ENCODE results near the gene GNG4. TPM values are rescaled to one million over a fixed set of nuclear protein-coding genes. Genes with fewer than 3 reads are reported as not detected.
A peak's percentile ranks its signal among the peaks of the same experiment; 100 is the strongest.

GNG4 gene
- total RNA-seq: 1 to 10 TPM; 1.4 to 1.9 TPM

DNA sequence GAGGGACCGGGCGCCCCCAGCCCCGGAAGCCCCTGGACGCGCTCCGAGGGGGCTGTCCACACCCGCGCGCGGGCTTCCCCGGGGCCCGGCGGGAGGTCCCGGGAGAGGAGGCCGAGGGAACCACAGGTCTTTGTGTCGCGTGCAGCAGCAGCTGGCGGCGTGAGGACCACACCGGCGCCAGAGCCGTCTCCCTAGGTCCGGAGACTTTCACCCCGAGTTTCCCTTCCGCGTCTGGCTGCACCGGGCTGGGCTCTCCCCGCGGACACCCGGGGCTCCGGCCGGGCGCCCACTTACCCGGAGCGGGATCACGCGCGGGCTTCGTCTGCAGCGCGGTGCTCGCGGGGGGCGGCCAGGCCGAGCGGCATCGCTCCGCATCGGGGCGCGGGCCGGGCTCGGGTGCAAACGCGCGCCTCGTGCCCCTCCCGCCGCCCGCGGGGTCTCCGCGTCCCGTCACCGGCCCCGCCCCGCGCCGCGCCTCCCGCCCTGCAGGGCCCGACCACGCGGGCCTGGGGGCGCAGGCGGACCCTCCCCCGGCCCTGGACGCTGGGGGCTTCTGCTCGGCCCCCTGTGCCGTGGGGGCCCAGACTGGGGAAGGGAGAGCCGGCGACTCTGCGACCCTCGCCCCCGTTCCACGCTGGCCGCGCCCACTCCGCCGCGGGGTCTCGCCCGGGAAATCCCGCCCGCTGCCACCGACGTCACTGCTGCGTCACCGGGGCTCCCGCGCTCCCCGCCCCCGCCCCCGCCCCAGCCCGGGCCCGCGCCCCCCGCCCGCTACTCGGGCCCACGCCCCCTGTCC lies at the start of gene GNG4:
TSS of gene GNG4 (minus strand) at position 417 of the 796 bp plus-strand sequence. CDS start 65,946 bp downstream, outside the sequence.
- peak; percentile 34 for DNase-seq
- H3K27me3 Mint-ChIP-seq: peaks cover 77% of the 10 kb centered on the region
- H3K4me3 Mint-ChIP-seq: peak within 1 kb of the TSS; percentile 77
- peaks cover 2% of the 10 kb centered on the region for H3K36me3 Mint-ChIP-seq
- H3K9me3 Mint-ChIP-seq: peaks cover 3% of the 10 kb centered on the region
- peaks cover 6% of the 10 kb centered on the region for H3K4me1 Mint-ChIP-seq
- no peak within 1 kb of the TSS for H3K27ac Mint-ChIP-seq

- H3K9me3 Mint-ChIP-seq: no peaks in the 10 kb centered on the region
- DNase-seq: no peak
- peaks cover 67% of the 10 kb centered on the region for H3K36me3 Mint-ChIP-seq
- no peak overlapping the region for H3K4me3 Mint-ChIP-seq
- peaks cover 14% of the 10 kb centered on the region for H3K4me1 Mint-ChIP-seq
- peak overlapping the region; percentile 79 for H3K27ac Mint-ChIP-seq
- H3K27me3 Mint-ChIP-seq: no peaks in the 10 kb centered on the region
Measured at GRCh38 chr1:235697508-235697907, 47.9 kb upstream of the GNG4 start.

DNA sequence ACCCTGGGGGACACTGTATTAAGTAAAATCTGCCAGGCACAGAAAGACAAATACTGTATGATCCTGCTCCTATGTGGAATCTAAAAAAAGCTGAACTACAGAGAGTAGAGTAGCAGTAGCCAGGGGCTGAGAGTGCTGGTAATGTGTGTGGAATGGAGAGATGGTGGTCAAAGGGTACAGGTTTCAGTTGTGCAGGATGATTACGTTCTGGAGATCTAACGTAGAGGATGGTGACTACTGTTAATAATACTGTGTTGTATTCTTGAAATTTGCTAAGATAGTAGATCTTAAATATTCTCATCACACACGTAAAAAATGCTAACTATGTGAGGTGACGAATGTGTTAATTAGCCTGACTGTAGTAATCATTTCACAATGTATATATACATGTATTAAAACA lies 39.8 kb upstream of the GNG4 start:
- H3K9me3 Mint-ChIP-seq: no peaks in the 10 kb centered on the region
- H3K27ac Mint-ChIP-seq: no peak overlapping the region
- no peak for DNase-seq
- peaks cover 29% of the 10 kb centered on the region for H3K36me3 Mint-ChIP-seq
- H3K27me3 Mint-ChIP-seq: no peaks in the 10 kb centered on the region
- H3K4me3 Mint-ChIP-seq: no peak overlapping the region
- H3K4me1 Mint-ChIP-seq: no peaks in the 10 kb centered on the region

DNA sequence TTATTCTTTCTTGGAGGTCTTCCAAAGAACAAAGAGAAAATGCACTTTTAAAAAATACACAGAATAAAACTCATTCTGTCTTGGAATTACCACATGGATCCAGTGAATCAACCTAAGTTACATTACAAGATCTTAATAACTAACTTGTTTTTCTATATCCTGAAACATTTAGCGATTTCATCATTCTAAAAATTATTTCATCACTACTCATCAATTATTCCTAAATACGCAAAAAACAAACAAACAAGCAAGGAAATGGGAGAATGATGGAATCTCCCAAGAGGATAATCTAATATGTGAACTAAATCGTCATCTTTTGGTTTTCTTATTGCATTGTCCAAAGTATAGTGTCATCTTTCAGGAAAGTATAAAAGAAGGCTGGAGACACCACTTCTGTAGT lies 38.5 kb upstream of the GNG4 start:
- H3K27ac Mint-ChIP-seq: no peak overlapping the region
- H3K9me3 Mint-ChIP-seq: no peaks in the 10 kb centered on the region
- no peaks in the 10 kb centered on the region for H3K4me1 Mint-ChIP-seq
- H3K27me3 Mint-ChIP-seq: no peaks in the 10 kb centered on the region
- no peak overlapping the region for H3K4me3 Mint-ChIP-seq
- DNase-seq: no peak
- H3K36me3 Mint-ChIP-seq: peaks cover 27% of the 10 kb centered on the region

- no peak overlapping the region for H3K4me3 Mint-ChIP-seq
- DNase-seq: no peak
- H3K27ac Mint-ChIP-seq: no peak overlapping the region
- H3K36me3 Mint-ChIP-seq: peaks cover 45% of the 10 kb centered on the region
- H3K9me3 Mint-ChIP-seq: no peaks in the 10 kb centered on the region
- H3K27me3 Mint-ChIP-seq: no peaks in the 10 kb centered on the region
- no peaks in the 10 kb centered on the region for H3K4me1 Mint-ChIP-seq
Measured at GRCh38 chr1:235683653-235684052, 34.1 kb upstream of the GNG4 start.

DNA sequence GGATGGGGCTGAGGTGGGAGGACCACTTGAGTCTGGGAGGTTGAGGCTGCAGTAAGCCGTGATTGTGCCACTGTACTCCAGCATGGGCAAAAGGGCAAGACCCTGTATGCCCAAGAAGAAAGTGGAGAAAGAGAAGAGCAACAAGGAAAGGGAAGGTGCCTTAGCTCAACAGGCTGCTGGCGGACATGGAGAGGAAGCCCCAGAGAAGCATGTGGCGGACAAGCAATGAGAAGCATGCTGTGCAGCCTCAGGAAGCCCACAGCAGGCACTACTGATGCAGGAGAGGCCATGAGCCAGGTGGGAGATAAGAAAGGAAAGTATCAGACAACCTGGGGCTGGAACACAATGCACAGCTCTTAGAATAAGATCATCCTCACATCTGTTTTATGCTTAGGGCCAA lies 32.6 kb upstream of the GNG4 start:
- Mint-ChIP-seq H3K36me3 (peaks cover 46% of the 10 kb centered on the region), H3K27ac (no peak overlapping the region), H3K4me3 (no peak overlapping the region), H3K27me3 (no peaks in the 10 kb centered on the region), H3K9me3 (no peaks in the 10 kb centered on the region), H3K4me1 (no peaks in the 10 kb centered on the region)
- DNase-seq: no peak

- Mint-ChIP-seq H3K4me1 (no peaks in the 10 kb centered on the region), H3K9me3 (peaks cover 16% of the 10 kb centered on the region)
- no peak for DNase-seq
Measured at GRCh38 chr1:235679644-235680043, 30.1 kb upstream of the GNG4 start.

GRCh38 chr1:235679005-235679404 lies 29.4 kb upstream of the GNG4 start:
- Mint-ChIP-seq H3K4me3 (no peak overlapping the region), H3K27ac (no peak overlapping the region), H3K27me3 (no peaks in the 10 kb centered on the region), H3K4me1 (no peaks in the 10 kb centered on the region), H3K9me3 (peaks cover 18% of the 10 kb centered on the region), H3K36me3 (peaks cover 64% of the 10 kb centered on the region)
- DNase-seq: no peak

More at GRCh38 chr1:235679644-235680043, 30.1 kb upstream of the GNG4 start:
- H3K27ac Mint-ChIP-seq: no peak overlapping the region
- H3K27me3 Mint-ChIP-seq: no peaks in the 10 kb centered on the region
- peaks cover 61% of the 10 kb centered on the region for H3K36me3 Mint-ChIP-seq
- H3K4me3 Mint-ChIP-seq: no peak overlapping the region

- no peak overlapping the region for H3K27ac Mint-ChIP-seq
- H3K4me3 Mint-ChIP-seq: no peak overlapping the region
- H3K9me3 Mint-ChIP-seq: peaks cover 47% of the 10 kb centered on the region
- H3K36me3 Mint-ChIP-seq: peaks cover 77% of the 10 kb centered on the region
- no peaks in the 10 kb centered on the region for H3K27me3 Mint-ChIP-seq
- H3K4me1 Mint-ChIP-seq: no peaks in the 10 kb centered on the region
- no peak for DNase-seq
Measured at GRCh38 chr1:235675152-235675890, 25.7 kb upstream of the GNG4 start.

DNA sequence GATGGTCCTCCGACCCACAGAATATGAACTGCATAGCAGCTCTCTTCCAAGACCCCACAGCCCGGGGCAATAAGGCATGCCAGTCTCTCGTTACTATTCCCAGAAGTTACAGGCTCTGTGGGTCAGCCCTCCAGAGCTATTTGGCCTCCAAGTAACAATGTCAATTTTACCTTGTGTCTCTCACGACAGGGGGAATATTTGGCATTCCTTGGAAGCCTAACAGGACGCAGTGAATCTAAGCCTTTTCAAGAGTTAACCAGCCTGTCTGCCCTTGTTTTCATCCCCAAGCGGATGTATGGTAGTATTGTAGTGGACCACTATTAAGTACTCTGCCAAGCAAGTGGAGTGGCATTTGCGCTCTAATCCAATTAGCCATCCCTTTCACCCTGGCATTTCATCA lies 24.4 kb upstream of the GNG4 start:
- Mint-ChIP-seq H3K4me1 (no peaks in the 10 kb centered on the region), H3K36me3 (peaks cover 82% of the 10 kb centered on the region), H3K27me3 (no peaks in the 10 kb centered on the region), H3K4me3 (no peak overlapping the region), H3K27ac (no peak overlapping the region), H3K9me3 (peaks cover 55% of the 10 kb centered on the region)
- DNase-seq: no peak

DNA sequence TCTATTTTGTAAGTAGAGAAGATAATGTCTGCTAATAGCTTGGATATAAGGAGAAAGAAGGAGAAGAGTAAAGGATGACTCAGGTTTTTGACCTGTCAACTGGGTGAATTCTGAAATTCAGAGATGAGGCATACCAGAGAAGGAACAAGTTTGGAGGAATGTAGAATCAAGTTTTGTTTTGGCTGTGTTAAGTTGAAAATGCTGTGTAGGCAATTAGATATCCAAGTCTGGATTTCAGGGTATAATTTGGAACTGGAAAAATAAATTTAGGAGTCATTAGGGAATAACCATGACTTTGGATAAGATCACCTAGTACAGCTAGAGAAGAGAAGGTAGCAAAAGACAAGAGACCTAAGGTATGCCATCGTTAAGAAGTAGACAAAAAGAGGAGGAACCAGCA lies 22.4 kb upstream of the GNG4 start:
- Mint-ChIP-seq H3K27me3 (no peaks in the 10 kb centered on the region), H3K27ac (no peak overlapping the region), H3K4me1 (no peaks in the 10 kb centered on the region), H3K9me3 (peaks cover 55% of the 10 kb centered on the region), H3K36me3 (peaks cover 86% of the 10 kb centered on the region), H3K4me3 (no peak overlapping the region)
- no peak for DNase-seq

DNA sequence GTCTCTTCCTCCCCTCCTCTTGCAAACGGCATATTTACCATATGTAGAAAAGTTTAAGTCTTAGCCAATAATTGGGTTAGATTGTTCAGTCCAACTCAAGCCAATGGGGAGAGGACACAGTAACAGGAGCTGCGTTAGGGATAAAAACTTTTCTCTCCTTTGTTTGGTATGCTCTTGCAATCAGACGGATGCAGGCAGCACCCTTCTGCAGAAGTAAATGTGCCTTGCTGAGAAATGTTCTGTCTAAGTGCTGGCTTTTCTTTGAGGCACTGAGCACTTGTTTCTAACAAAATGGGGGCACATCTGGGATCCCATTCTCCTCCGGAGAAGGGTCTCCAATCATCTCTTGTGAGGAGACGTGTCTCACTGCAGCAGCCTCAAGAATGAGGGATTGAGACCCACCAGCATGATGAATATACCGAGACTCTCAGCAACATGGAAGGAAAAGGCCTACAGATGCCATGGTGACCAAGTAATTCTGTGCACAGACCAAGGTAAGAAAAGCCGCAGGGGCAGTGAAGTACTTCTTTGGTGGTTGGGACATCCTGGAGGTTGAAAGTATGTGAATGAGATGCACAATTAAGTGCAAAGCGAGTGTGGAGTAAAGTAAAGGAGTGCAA lies 20.7 kb upstream of the GNG4 start:
- peaks cover 69% of the 10 kb centered on the region for H3K36me3 Mint-ChIP-seq

GRCh38 chr1:235669277-235669676 lies 19.7 kb upstream of the GNG4 start:
- peaks cover 62% of the 10 kb centered on the region for H3K36me3 Mint-ChIP-seq

More for the DNA sequence above, 20.7 kb upstream of the GNG4 start:
- no peaks in the 10 kb centered on the region for H3K4me1 Mint-ChIP-seq
- H3K4me3 Mint-ChIP-seq: no peak overlapping the region
- H3K27me3 Mint-ChIP-seq: no peaks in the 10 kb centered on the region
- no peak overlapping the region for H3K27ac Mint-ChIP-seq
- no peak for DNase-seq
- H3K9me3 Mint-ChIP-seq: peaks cover 45% of the 10 kb centered on the region

DNA sequence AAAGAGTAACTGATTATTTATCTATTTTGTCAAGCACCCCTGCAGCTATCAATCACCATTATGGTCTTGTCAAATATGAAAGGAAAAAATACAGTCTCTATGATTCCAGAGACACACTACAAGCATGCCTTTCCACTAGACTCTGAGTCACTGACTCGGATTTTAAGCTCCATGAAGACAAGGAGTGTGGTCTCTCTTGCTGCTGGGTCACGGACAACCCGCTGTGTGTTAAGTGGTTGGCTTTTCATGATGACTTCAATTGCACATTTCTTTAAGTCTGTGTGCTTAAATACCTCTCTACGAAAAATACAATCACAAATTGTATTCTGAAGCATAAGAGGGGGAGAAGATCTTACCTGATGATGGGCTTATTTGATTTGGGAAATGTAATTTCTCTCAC lies 14.0 kb upstream of the GNG4 start:
- H3K27ac Mint-ChIP-seq: no peak overlapping the region
- no peaks in the 10 kb centered on the region for H3K27me3 Mint-ChIP-seq
- H3K36me3 Mint-ChIP-seq: peaks cover 30% of the 10 kb centered on the region
- DNase-seq: no peak
- H3K4me1 Mint-ChIP-seq: no peaks in the 10 kb centered on the region
- no peaks in the 10 kb centered on the region for H3K9me3 Mint-ChIP-seq
- no peak overlapping the region for H3K4me3 Mint-ChIP-seq

More at GRCh38 chr1:235669277-235669676, 19.7 kb upstream of the GNG4 start:
- no peak for DNase-seq
- Mint-ChIP-seq H3K9me3 (peaks cover 39% of the 10 kb centered on the region), H3K4me1 (no peaks in the 10 kb centered on the region), H3K27me3 (no peaks in the 10 kb centered on the region), H3K27ac (no peak overlapping the region), H3K4me3 (no peak overlapping the region)

DNA sequence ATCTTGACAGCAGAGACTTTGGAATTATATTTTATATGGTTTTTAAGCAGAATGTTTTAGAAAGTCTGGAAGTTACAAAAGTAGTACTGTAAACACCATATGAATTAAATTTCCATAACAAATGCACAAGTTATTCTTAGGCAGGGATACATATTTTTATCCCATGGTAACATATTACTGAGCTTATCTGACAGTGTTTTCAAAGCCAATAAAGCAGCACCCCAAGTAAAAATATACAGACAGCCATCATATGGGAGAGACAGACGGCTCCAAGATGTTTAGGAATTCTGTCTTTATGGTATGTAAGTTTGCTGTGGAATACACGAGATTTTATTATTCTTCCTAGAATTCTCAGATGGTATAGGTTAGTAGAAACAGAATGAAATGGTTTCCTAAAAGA lies 12.0 kb upstream of the GNG4 start:
- Mint-ChIP-seq H3K9me3 (no peaks in the 10 kb centered on the region), H3K27me3 (no peaks in the 10 kb centered on the region), H3K36me3 (peaks cover 30% of the 10 kb centered on the region), H3K4me3 (no peak overlapping the region), H3K4me1 (no peaks in the 10 kb centered on the region), H3K27ac (no peak overlapping the region)
- DNase-seq: no peak

All from activated naive CD8-positive, alpha-beta T cell treated with anti-CD3 and anti-CD28 coated beads for 36 hours (primary cell).